NCI-H2107 (cell line): ENCODE measurements around the gene CNTNAP2.
"Not testable (repeated sequence)": the region's sequence is repeated elsewhere in the genome, so short reads cannot be mapped to it uniquely, and the experiment has no call there.

Experiments used
- DNase-seq: peaks from one replicate; lab custom pipeline; 2025; lab: John Stamatoyannopoulos, UW

Gene CNTNAP2

GRCh38 chr7:146146831-146147486, 30.4 kb downstream of the CNTNAP2 start:
- no peak for DNase-seq

- no peak for DNase-seq
Observed at GRCh38 chr7:146150153-146150552, 33.6 kb downstream of the CNTNAP2 start.

GRCh38 chr7:146172112-146172511, 55.5 kb downstream of the CNTNAP2 start:
- DNase-seq: no peak

GRCh38 chr7:146175716-146176115, 59.1 kb downstream of the CNTNAP2 start:
- no peak for DNase-seq

- DNase-seq: no peak
Observed at GRCh38 chr7:146176860-146177259, 60.3 kb downstream of the CNTNAP2 start.

- DNase-seq: no peak
Observed at GRCh38 chr7:146177301-146177700, 60.7 kb downstream of the CNTNAP2 start.

- DNase-seq: no peak
Observed at GRCh38 chr7:146185844-146186243, 69.2 kb downstream of the CNTNAP2 start.

GRCh38 chr7:146191428-146191827, 74.8 kb downstream of the CNTNAP2 start:
- not testable (repeated sequence) for DNase-seq

- DNase-seq: no peak
Observed at GRCh38 chr7:146201945-146202344, 85.3 kb downstream of the CNTNAP2 start.

GRCh38 chr7:146206270-146206669, 89.7 kb downstream of the CNTNAP2 start:
- DNase-seq: no peak

- DNase-seq: no peak
Observed at GRCh38 chr7:146208492-146208891, 91.9 kb downstream of the CNTNAP2 start.

GRCh38 chr7:146214842-146215241, 98.2 kb downstream of the CNTNAP2 start:
- no peak for DNase-seq

GRCh38 chr7:146216396-146217041, 99.9 kb downstream of the CNTNAP2 start:
- no peak for DNase-seq

GRCh38 chr7:146223851-146224250, 107.2 kb downstream of the CNTNAP2 start:
- DNase-seq: no peak

GRCh38 chr7:146232604-146233003, 116.0 kb downstream of the CNTNAP2 start:
- DNase-seq: no peak

GRCh38 chr7:146235195-146235594, 118.6 kb downstream of the CNTNAP2 start:
- DNase-seq: no peak

GRCh38 chr7:146242661-146243060, 126.1 kb downstream of the CNTNAP2 start:
- no peak for DNase-seq

- not testable (repeated sequence) for DNase-seq
Observed at GRCh38 chr7:146247991-146248390, 131.4 kb downstream of the CNTNAP2 start.

- DNase-seq: not testable (repeated sequence)
Observed at GRCh38 chr7:146248744-146249143, 132.1 kb downstream of the CNTNAP2 start.

GRCh38 chr7:146249272-146249671, 132.7 kb downstream of the CNTNAP2 start:
- no peak for DNase-seq

- no peak for DNase-seq
Observed at GRCh38 chr7:146255609-146256008, 139.0 kb downstream of the CNTNAP2 start.

- no peak for DNase-seq
Observed at GRCh38 chr7:146262527-146262926, 145.9 kb downstream of the CNTNAP2 start.

GRCh38 chr7:146276888-146277287, 160.3 kb downstream of the CNTNAP2 start:
- no peak for DNase-seq

- no peak for DNase-seq
Observed at GRCh38 chr7:146285418-146285817, 168.8 kb downstream of the CNTNAP2 start.
